K562 (cell line): ENCODE results near the gene HRC. TPM values are rescaled to one million over a fixed set of nuclear protein-coding genes. Genes with fewer than 3 reads are reported as not detected.

Experiments used
- CREB5 ChIP-seq: fragments of 250-450 bp; sonication (Bioruptor Pico); IDR thresholded peaks from 2 replicates; pipeline ENCODE4 v1.5.0; 2020; ENCODE audit warnings: mild to moderate bottlenecking
- GABPB1 ChIP-seq: sonication (generic); formaldehyde crosslinking; IDR thresholded peaks from 2 replicates; pipeline ENCODE4 v1.8.0; 2022; ENCODE audit warnings: mild to moderate bottlenecking, missing genetic modification reagents
- HCFC1 ChIP-seq: IDR thresholded peaks from 2 replicates; pipeline ENCODE4 v1.6.1; 2012; ENCODE audit warnings: low read depth, low read length, improper control_type of control experiment
- HMGXB4 ChIP-seq: sonication (generic); formaldehyde crosslinking; IDR thresholded peaks from 2 replicates; pipeline ENCODE4 v1.8.1; 2023; ENCODE audit warnings: mild to moderate bottlenecking, missing genetic modification reagents
- MNT ChIP-seq, 2 experiments: fragments of 450-650 bp; conservative IDR thresholded peaks; 2 replicates each; pipeline ENCODE4 v1.6.1; 2017; ENCODE audit warnings: mild to moderate bottlenecking in 2 of 2, moderate library complexity in 2 of 2
- NCOA6 ChIP-seq: fragments of 450-650 bp; IDR thresholded peaks from 2 replicates; pipeline ENCODE4 v1.6.1; 2017; ENCODE audit warnings: mild to moderate bottlenecking
- PHTF2 ChIP-seq: fragments of 250-450 bp; sonication (Bioruptor Pico); IDR thresholded peaks from 2 replicates; pipeline ENCODE4 v1.5.0; 2021; ENCODE audit warnings: mild to moderate bottlenecking
- RB1 ChIP-seq: fragments of 450-650 bp; IDR thresholded peaks from 2 replicates; pipeline ENCODE4 v1.6.1; 2017; ENCODE audit warnings: low read depth, mild to moderate bottlenecking
- TEAD1 ChIP-seq, 2 experiments: fragments of 450-650 bp in 1 of 2; sonication (generic) in 1 of 2; formaldehyde crosslinking; IDR thresholded peaks; 2 replicates each; pipeline versions ENCODE4 v1.4.0 to v1.8.0; 2020 to 2022; ENCODE audit warnings: mild to moderate bottlenecking in 2 of 2, missing genetic modification reagents in 1 of 2
- THRA ChIP-seq: fragments of 450-650 bp; IDR thresholded peaks from 2 replicates; pipeline ENCODE4 v1.6.1; 2017; ENCODE audit warnings: mild to moderate bottlenecking, moderate library complexity
- ZBTB26 ChIP-seq: fragments of 450-650 bp; formaldehyde crosslinking; IDR thresholded peaks from 2 replicates; pipeline ENCODE4 v1.4.0; 2022; ENCODE audit warnings: missing genetic modification characterization
- ZBTB33 ChIP-seq: sonication (generic); formaldehyde crosslinking; IDR thresholded peaks from 2 replicates; pipeline ENCODE4 v1.8.1; 2023; ENCODE audit warnings: mild to moderate bottlenecking, missing genetic modification reagents
- ZNF134 ChIP-seq: fragments of 250-450 bp; sonication (Bioruptor Pico); conservative IDR thresholded peaks from 2 replicates; pipeline ENCODE4 v1.4.0; 2020
- ZNF449 ChIP-seq: fragments of 250-450 bp; sonication (Bioruptor Pico); IDR thresholded peaks from 2 replicates; pipeline ENCODE4 v1.8.0; 2022; ENCODE audit warnings: moderate library complexity, mild to moderate bottlenecking, inconsistent platforms
- polyA plus RNA-seq, 8 experiments: library from polyadenylated mRNA; depleted of rRNA in 4 of 8; stranded (reverse) in 5 of 8; unstranded in 3 of 8; fragments of >200 nt; fragmentation: Nextera tagmentation in 2 of 8; fragmentation: Illumina TruSeq in 1 of 8; extraction: Ambion mirVana in 2 of 8; extraction: Trizol in 1 of 8; gene quantifications; 2 replicates each; pipeline versions ENCODE4 v1.2.1 to v1.2.3, GENCODE V29; 2011 to 2014; ENCODE audit warnings: inconsistent platforms in 1 of 8, missing spikeins in 1 of 8
- total RNA-seq, 7 experiments: library from RNA; depleted of rRNA in 6 of 7; stranded (reverse); fragments of >200 nt in 6 of 7; fragmentation: Illumina TruSeq in 2 of 7; extraction: Trizol in 2 of 7; gene quantifications; 2 replicates each; pipeline versions ENCODE4 v1.2.1 to v1.2.3, GENCODE V29; 2011 to 2021; ENCODE audit warnings: low replicate concordance in 1 of 7

The HRC gene
- total and polyA plus RNA-seq, 9 of the 15 experiments (the other 6 are each of a cell fraction or from before 2014, with no cell fraction given): 0.66 to 18.7 (median 13.1) TPM

- TF ChIP-seq THRA: no peak
- peak; percentile 49; the same call in 1 of the 2 replicates for TF ChIP-seq GABPB1
- TF ChIP-seq HCFC1: peak; percentile 41; the same call in 1 of the 2 replicates
- TF ChIP-seq HMGXB4 (CRISPR knock-in tag): no peak
- no peak for TF ChIP-seq CREB5 (CRISPR knock-in tag)
- TF ChIP-seq ZNF449 (CRISPR knock-in tag): no peak
- no peak for TF ChIP-seq NCOA6
- TF ChIP-seq ZBTB33 (CRISPR knock-in tag): no peak
- TF ChIP-seq ZNF134 (CRISPR knock-in tag): no peak
- no peak for TF ChIP-seq PHTF2 (CRISPR knock-in tag)
- TF ChIP-seq TEAD1 (CRISPR knock-in tag; IDR thresholded peaks at IDR 0.05): 0 out of 4 replicates have a peak, but pooled peaks of 1 of the 2 experiments have one; percentile 58
- no peak for TF ChIP-seq ZBTB26 (CRISPR knock-in tag)
- TF ChIP-seq MNT (conservative IDR thresholded peaks at IDR 0.05): peak; percentile 62 to 70; a peak in 3 of 4 replicates
- peak; percentile 88 for TF ChIP-seq RB1
These were observed 41.2 kb downstream of the HRC start, which contains the start of gene LIN7B (continued) for GRCh38 chr19:49113762-49114629.
